Epithelial cell of prostate (primary cell): ENCODE results near the gene MACROD2.

Experiments used
- DNase-seq: peaks from one replicate; pipeline ENCODE4 v3.0.0-alpha.2; 2011; ENCODE audit warnings: low read depth, low spot score
- H3K27ac ChIP-seq: fragments of 450-650 bp; 2 replicates; pipeline ENCODE4 v1.5.1; 2017; ENCODE audit warnings: mild to moderate bottlenecking

Gene MACROD2

GRCh38 chr20:14611479-14611878 lies 616.2 kb downstream of the MACROD2 start:
- no peak for DNase-seq
- no peak overlapping the region for H3K27ac ChIP-seq

GRCh38 chr20:14612391-14612790 lies 617.1 kb downstream of the MACROD2 start:
- no peak overlapping the region for H3K27ac ChIP-seq
- DNase-seq: no peak

GRCh38 chr20:14616003-14616402 lies 620.7 kb downstream of the MACROD2 start:
- DNase-seq: peak; percentile 95
- no peak overlapping the region for H3K27ac ChIP-seq

- H3K27ac ChIP-seq: peak overlapping the region; percentile 21
Observed at GRCh38 chr20:14617123-14617522, 621.8 kb downstream of the MACROD2 start.

GRCh38 chr20:14619411-14619810 lies 624.1 kb downstream of the MACROD2 start:
- no peak overlapping the region for H3K27ac ChIP-seq
- no peak for DNase-seq

More at GRCh38 chr20:14617123-14617522, 621.8 kb downstream of the MACROD2 start:
- DNase-seq: peak; percentile 44

- DNase-seq: peak; percentile 54
- no peak overlapping the region for H3K27ac ChIP-seq
Observed at GRCh38 chr20:14622796-14623195, 627.5 kb downstream of the MACROD2 start.

GRCh38 chr20:14631011-14631410 lies 635.7 kb downstream of the MACROD2 start:
- no peak for DNase-seq
- no peak overlapping the region for H3K27ac ChIP-seq

GRCh38 chr20:14632906-14633305 lies 637.6 kb downstream of the MACROD2 start:
- DNase-seq: no peak
- no peak overlapping the region for H3K27ac ChIP-seq

- no peak overlapping the region for H3K27ac ChIP-seq
- no peak for DNase-seq
Observed at GRCh38 chr20:14633507-14633906, 638.2 kb downstream of the MACROD2 start.

GRCh38 chr20:14634665-14635064 lies 639.3 kb downstream of the MACROD2 start:
- no peak for DNase-seq
- H3K27ac ChIP-seq: peak overlapping the region; percentile 22

- no peak for DNase-seq
- H3K27ac ChIP-seq: no peak overlapping the region
Observed at GRCh38 chr20:14637441-14637840, 642.1 kb downstream of the MACROD2 start.

GRCh38 chr20:14643146-14643545 lies 647.8 kb downstream of the MACROD2 start:
- H3K27ac ChIP-seq: no peak overlapping the region
- no peak for DNase-seq

GRCh38 chr20:14643556-14643955 lies 648.2 kb downstream of the MACROD2 start:
- DNase-seq: no peak
- no peak overlapping the region for H3K27ac ChIP-seq

GRCh38 chr20:14644306-14645097 lies 649.2 kb downstream of the MACROD2 start:
- no peak for DNase-seq
- H3K27ac ChIP-seq: no peak overlapping the region

- no peak for DNase-seq
- H3K27ac ChIP-seq: no peak overlapping the region
Observed at GRCh38 chr20:14647016-14647415, 651.7 kb downstream of the MACROD2 start.

- no peak overlapping the region for H3K27ac ChIP-seq
- DNase-seq: no peak
Observed at GRCh38 chr20:14649662-14650061, 654.3 kb downstream of the MACROD2 start.

- H3K27ac ChIP-seq: no peak overlapping the region
- DNase-seq: no peak
Observed at GRCh38 chr20:14657266-14658005, 662.1 kb downstream of the MACROD2 start.

- H3K27ac ChIP-seq: no peak overlapping the region
- no peak for DNase-seq
Observed at GRCh38 chr20:14664101-14664500, 668.8 kb downstream of the MACROD2 start.

- DNase-seq: no peak
- no peak overlapping the region for H3K27ac ChIP-seq
Observed at GRCh38 chr20:14666696-14667095, 671.4 kb downstream of the MACROD2 start.

GRCh38 chr20:14667226-14667625 lies 671.9 kb downstream of the MACROD2 start:
- no peak overlapping the region for H3K27ac ChIP-seq
- no peak for DNase-seq

- no peak for DNase-seq
- no peak overlapping the region for H3K27ac ChIP-seq
Observed at GRCh38 chr20:14672066-14672465, 676.8 kb downstream of the MACROD2 start.
